LNCAP (cell line): ENCODE measurements around the gene RAMACL.

Source experiments
- TF ChIP-seq, protein P1 (sequence below): fragments of 450-650 bp; IDR thresholded peaks from 2 replicates; pipeline ENCODE4 v1.5.1; 2017; ENCODE audit warnings: mild to moderate bottlenecking

RAMACL gene

DNA sequence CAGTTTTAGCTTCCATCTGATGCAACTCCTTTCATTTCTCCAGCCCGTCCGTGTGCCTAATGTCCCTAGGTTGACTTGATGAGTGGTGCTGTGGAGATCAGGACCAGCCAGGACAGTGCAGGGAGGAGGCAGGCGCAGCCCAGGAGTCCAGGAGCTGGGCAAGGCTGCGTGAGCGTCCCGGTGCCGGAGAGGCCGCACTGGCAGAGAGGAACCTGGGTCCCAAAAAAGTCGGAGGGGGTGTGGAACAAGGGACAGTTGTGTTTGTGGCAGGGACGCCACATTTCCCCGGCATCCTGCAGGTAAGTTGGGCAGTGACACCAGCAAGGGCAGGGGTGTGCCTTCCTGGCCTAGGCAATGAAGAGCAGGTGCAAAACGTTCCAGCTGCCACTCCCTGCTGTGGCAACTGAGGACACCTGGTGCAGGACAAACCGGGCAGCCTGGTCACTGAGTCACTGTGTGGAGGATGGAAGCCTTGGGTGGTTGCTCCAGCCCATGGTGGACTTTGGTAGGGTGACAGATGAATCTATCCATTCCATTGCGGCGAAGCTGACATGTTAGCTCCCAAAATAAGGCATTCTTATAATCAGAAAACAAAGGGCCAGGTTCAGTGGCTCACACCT is 53.2 kb downstream of the RAMACL start:
- TF ChIP-seq, protein P1, sequence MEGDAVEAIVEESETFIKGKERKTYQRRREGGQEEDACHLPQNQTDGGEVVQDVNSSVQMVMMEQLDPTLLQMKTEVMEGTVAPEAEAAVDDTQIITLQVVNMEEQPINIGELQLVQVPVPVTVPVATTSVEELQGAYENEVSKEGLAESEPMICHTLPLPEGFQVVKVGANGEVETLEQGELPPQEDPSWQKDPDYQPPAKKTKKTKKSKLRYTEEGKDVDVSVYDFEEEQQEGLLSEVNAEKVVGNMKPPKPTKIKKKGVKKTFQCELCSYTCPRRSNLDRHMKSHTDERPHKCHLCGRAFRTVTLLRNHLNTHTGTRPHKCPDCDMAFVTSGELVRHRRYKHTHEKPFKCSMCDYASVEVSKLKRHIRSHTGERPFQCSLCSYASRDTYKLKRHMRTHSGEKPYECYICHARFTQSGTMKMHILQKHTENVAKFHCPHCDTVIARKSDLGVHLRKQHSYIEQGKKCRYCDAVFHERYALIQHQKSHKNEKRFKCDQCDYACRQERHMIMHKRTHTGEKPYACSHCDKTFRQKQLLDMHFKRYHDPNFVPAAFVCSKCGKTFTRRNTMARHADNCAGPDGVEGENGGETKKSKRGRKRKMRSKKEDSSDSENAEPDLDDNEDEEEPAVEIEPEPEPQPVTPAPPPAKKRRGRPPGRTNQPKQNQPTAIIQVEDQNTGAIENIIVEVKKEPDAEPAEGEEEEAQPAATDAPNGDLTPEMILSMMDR = no peak
